Neural progenitor cell (in vitro differentiated cells): Measurements from ENCODE around the gene NOC3L. TPM values are rescaled to one million over a fixed set of nuclear protein-coding genes. Genes with fewer than 3 reads are reported as not detected.
A peak's percentile ranks its signal among the peaks of the same experiment; 100 is the strongest.

Experiments used
- DNase-seq: peaks from one replicate; pipeline ENCODE4 v3.0.0-alpha.2; 2016; ENCODE audit warnings: low spot score
- H2AFZ ChIP-seq: fragments of 200-600 bp; sonication (generic); replicated peaks from 2 replicates; pipeline ENCODE4 v1.6.1; 2016; ENCODE audit warnings: antibody characterized with exemption
- H3F3A ChIP-seq: fragments of 200-600 bp; sonication (generic); 2 replicates; pipeline ENCODE4 v1.6.1; 2016; ENCODE audit warnings: antibody characterized with exemption, low read depth
- H3K27ac ChIP-seq: fragments of 200-600 bp; sonication (generic); 2 replicates; pipeline ENCODE4 v1.5.1; 2016; ENCODE audit warnings: mild to moderate bottlenecking
- H3K27me3 ChIP-seq: fragments of 200-600 bp; sonication (generic); 2 replicates; pipeline ENCODE4 v1.6.1; 2016; ENCODE audit warnings: mild to moderate bottlenecking, moderate library complexity
- H3K36me3 ChIP-seq: fragments of 200-600 bp; sonication (generic); 2 replicates; pipeline ENCODE4 v1.5.1; 2016
- H3K4me1 ChIP-seq: fragments of 200-600 bp; sonication (generic); 2 replicates; pipeline ENCODE4 v1.6.1; 2016; ENCODE audit warnings: mixed run types
- H3K4me2 ChIP-seq: fragments of 200-600 bp; sonication (generic); 2 replicates; pipeline ENCODE4 v1.6.1; 2016
- H3K4me3 ChIP-seq: fragments of 200-600 bp; sonication (generic); 2 replicates; pipeline ENCODE4 v1.5.1; 2016
- H3K79me2 ChIP-seq: fragments of 200-600 bp; sonication (generic); 2 replicates; pipeline ENCODE4 v1.6.1; 2016; ENCODE audit warnings: low read depth
- H3K9ac ChIP-seq: fragments of 200-600 bp; sonication (generic); 2 replicates; pipeline ENCODE4 v1.6.1; 2016
- H3K9me3 ChIP-seq: fragments of 200-600 bp; sonication (generic); 2 replicates; pipeline ENCODE4 v1.5.1; 2016; ENCODE audit warnings: low read depth
- H4K20me1 ChIP-seq: fragments of 200-600 bp; sonication (generic); 2 replicates; pipeline ENCODE4 v1.6.1; 2016; ENCODE audit warnings: low read depth
- H3K27ac Mint-ChIP-seq: 3 replicates; pipeline ENCODE4 v1.8.0; 2021; ENCODE audit warnings: mixed read lengths
- H3K27me3 Mint-ChIP-seq: 2 replicates; pipeline ENCODE4 v1.8.0; 2022; ENCODE audit warnings: low read depth, mild to moderate bottlenecking, inconsistent platforms, moderate library complexity, mixed read lengths; ENCODE audit not compliant: insufficient read depth
- H3K36me3 Mint-ChIP-seq: 3 replicates; pipeline ENCODE4 v1.8.0; 2021; ENCODE audit warnings: mixed read lengths
- H3K4me1 Mint-ChIP-seq: 3 replicates; pipeline ENCODE4 v1.8.0; 2021; ENCODE audit warnings: mixed read lengths
- H3K4me3 Mint-ChIP-seq: 3 replicates; pipeline ENCODE4 v1.8.0; 2021; ENCODE audit warnings: mild to moderate bottlenecking, moderate library complexity, mixed read lengths
- H3K9me3 Mint-ChIP-seq: 3 replicates; pipeline ENCODE4 v1.8.0; 2020; ENCODE audit warnings: mixed read lengths
- CTCF ChIP-seq: fragments of 200-600 bp; sonication (generic); IDR thresholded peaks from 2 replicates; pipeline ENCODE4 v1.5.1; 2017; ENCODE audit warnings: antibody characterized with exemption, mild to moderate bottlenecking
- EZH2 ChIP-seq: fragments of 200-600 bp; sonication (generic); IDR thresholded peaks from 2 replicates; pipeline ENCODE4 v1.6.1; 2017; ENCODE audit warnings: antibody characterized with exemption, mild to moderate bottlenecking, moderate library complexity
- EZH2phosphoT487 ChIP-seq: fragments of 200-600 bp; sonication (generic); IDR thresholded peaks from 2 replicates; pipeline ENCODE4 v1.6.1; 2017; ENCODE audit warnings: antibody characterized with exemption
- total RNA-seq: library from RNA; depleted of rRNA; stranded (reverse); fragments of >200 nt; gene quantifications from 2 replicates; pipeline ENCODE4 v1.2.3, GENCODE V29; 2015; ENCODE audit warnings: low replicate concordance

Gene NOC3L
- total RNA-seq, 1 donor from 2014 or later = 49.2 TPM

GRCh38 chr10:94409021-94409657 is 46.4 kb upstream of the NOC3L start:
- H3K4me1 ChIP-seq = peaks cover 10% of the 10 kb centered on the region
- peaks cover 10% of the 10 kb centered on the region for H3K4me1 Mint-ChIP-seq
- no peaks in the 10 kb centered on the region for H3K9me3 ChIP-seq
- peaks cover 3% of the 10 kb centered on the region for H4K20me1 ChIP-seq
- no peak overlapping the region for H3K9ac ChIP-seq
- H3K4me3 Mint-ChIP-seq = no peak overlapping the region
- no peaks in the 10 kb centered on the region for H3K36me3 Mint-ChIP-seq
- H3K27ac ChIP-seq = no peak overlapping the region
- H3K27me3 Mint-ChIP-seq = peaks cover 2% of the 10 kb centered on the region
- no peak overlapping the region for H3K4me2 ChIP-seq
- H3F3A ChIP-seq = no peaks in the 10 kb centered on the region
- no peak overlapping the region for H2AFZ ChIP-seq
- peak; percentile 50 for DNase-seq
- no peak overlapping the region for H3K4me3 ChIP-seq
- H3K36me3 ChIP-seq = no peaks in the 10 kb centered on the region
- no peak for TF ChIP-seq EZH2
- no peak for TF ChIP-seq EZH2phosphoT487
- TF ChIP-seq CTCF = no peak
- H3K27ac Mint-ChIP-seq = no peak overlapping the region
- H3K9me3 Mint-ChIP-seq = no peaks in the 10 kb centered on the region
- H3K27me3 ChIP-seq = peaks cover 16% of the 10 kb centered on the region
- H3K79me2 ChIP-seq = peaks cover 1% of the 10 kb centered on the region

GRCh38 chr10:94407668-94408067 is 44.9 kb upstream of the NOC3L start:
- peaks cover 5% of the 10 kb centered on the region for H3F3A ChIP-seq
- no peak overlapping the region for H3K4me2 ChIP-seq
- Mint-ChIP-seq H3K9me3 (no peaks in the 10 kb centered on the region), H3K27ac (no peak overlapping the region), H3K27me3 (no peaks in the 10 kb centered on the region), H3K4me3 (no peak overlapping the region), H3K4me1 (peaks cover 10% of the 10 kb centered on the region), H3K36me3 (no peaks in the 10 kb centered on the region)
- H3K27ac ChIP-seq = no peak overlapping the region
- H4K20me1 ChIP-seq = peaks cover 7% of the 10 kb centered on the region
- H2AFZ ChIP-seq = no peak overlapping the region
- H3K4me3 ChIP-seq = no peak overlapping the region
- H3K9ac ChIP-seq = no peak overlapping the region
- no peaks in the 10 kb centered on the region for H3K9me3 ChIP-seq
- no peak for TF ChIP-seq EZH2phosphoT487
- no peak for TF ChIP-seq CTCF
- no peak for TF ChIP-seq EZH2
- H3K36me3 ChIP-seq = no peaks in the 10 kb centered on the region
- peaks cover 10% of the 10 kb centered on the region for H3K4me1 ChIP-seq
- no peak for DNase-seq
- H3K27me3 ChIP-seq = peaks cover 31% of the 10 kb centered on the region
- peaks cover 5% of the 10 kb centered on the region for H3K79me2 ChIP-seq

- Histone ChIP-seq H3K9ac (no peak overlapping the region), H3K27me3 (peaks cover 31% of the 10 kb centered on the region), H4K20me1 (peaks cover 7% of the 10 kb centered on the region), H3K36me3 (no peaks in the 10 kb centered on the region), H3K79me2 (peaks cover 5% of the 10 kb centered on the region), H3K4me2 (no peak overlapping the region), H3K9me3 (no peaks in the 10 kb centered on the region), H3K4me1 (peaks cover 10% of the 10 kb centered on the region), H3K27ac (no peak overlapping the region), H3F3A (peaks cover 8% of the 10 kb centered on the region), H3K4me3 (no peak overlapping the region), H2AFZ (no peak overlapping the region)
- H3K27me3 Mint-ChIP-seq = peaks cover 3% of the 10 kb centered on the region
- H3K27ac Mint-ChIP-seq = no peak overlapping the region
- no peak for DNase-seq
- TF ChIP-seq CTCF (no peak), EZH2 (no peak), EZH2phosphoT487 (no peak)
- H3K4me1 Mint-ChIP-seq = peaks cover 14% of the 10 kb centered on the region
- peak overlapping the region; percentile 22 for H3K4me3 Mint-ChIP-seq
- no peaks in the 10 kb centered on the region for H3K36me3 Mint-ChIP-seq
- H3K9me3 Mint-ChIP-seq = peaks cover 4% of the 10 kb centered on the region
Observed at GRCh38 chr10:94405406-94405805, 42.7 kb upstream of the NOC3L start.
